GM19351 (cell line): ENCODE measurements around the gene SLC4A1AP.

ENCODE experiments used
- ATAC-seq: cut with Tn5 transposase; IDR thresholded peaks from one replicate; pipeline ENCODE4 v1.9.1; 2021; ENCODE audit warnings: mild to moderate bottlenecking, moderate library complexity; ENCODE audit not compliant: unreplicated experiment

The SLC4A1AP gene

GRCh38 chr2:27697660-27698059, 34.0 kb downstream of the SLC4A1AP start:
- no peak for ATAC-seq

- no peak for ATAC-seq
Measured at GRCh38 chr2:27701676-27702075, 38.0 kb downstream of the SLC4A1AP start.

GRCh38 chr2:27702302-27702701, 38.6 kb downstream of the SLC4A1AP start:
- ATAC-seq: no peak

GRCh38 chr2:27703638-27704341, 40.1 kb downstream of the SLC4A1AP start:
- no peak for ATAC-seq

- ATAC-seq: no peak
Measured at GRCh38 chr2:27704342-27704876, 40.7 kb downstream of the SLC4A1AP start.

GRCh38 chr2:27705851-27706622, 42.3 kb downstream of the SLC4A1AP start:
- no peak for ATAC-seq

- ATAC-seq: no peak
Measured at GRCh38 chr2:27707462-27708256, 44.0 kb downstream of the SLC4A1AP start.

- ATAC-seq: no peak
Measured at GRCh38 chr2:27708257-27708654, 44.6 kb downstream of the SLC4A1AP start.

GRCh38 chr2:27708666-27709065, 45.0 kb downstream of the SLC4A1AP start:
- ATAC-seq: no peak

- no peak for ATAC-seq
Measured at GRCh38 chr2:27709326-27709725, 45.6 kb downstream of the SLC4A1AP start.

GRCh38 chr2:27709960-27710575, 46.4 kb downstream of the SLC4A1AP start:
- no peak for ATAC-seq

- no peak for ATAC-seq
Measured at GRCh38 chr2:27710640-27711430, 47.1 kb downstream of the SLC4A1AP start.

GRCh38 chr2:27711804-27712203, 48.1 kb downstream of the SLC4A1AP start:
- ATAC-seq: no peak

- ATAC-seq: no peak
Measured at GRCh38 chr2:27712522-27712921, 48.8 kb downstream of the SLC4A1AP start.

- ATAC-seq: no peak
Measured at GRCh38 chr2:27713201-27713600, 49.5 kb downstream of the SLC4A1AP start.

GRCh38 chr2:27714053-27714452, 50.4 kb downstream of the SLC4A1AP start:
- ATAC-seq: no peak

GRCh38 chr2:27714851-27715291, 51.2 kb downstream of the SLC4A1AP start:
- no peak for ATAC-seq

GRCh38 chr2:27715318-27716210, 51.9 kb downstream of the SLC4A1AP start:
- ATAC-seq: no peak
